K562 (cell line): Measurements from ENCODE around the gene SMIM10L2A.

Experiments
- CBX3 ChIP-seq, 2 experiments: IDR thresholded peaks; 1 replicate in 1 of 2; 2 replicates in 1 of 2; pipeline ENCODE4 v1.6.1; 2012; ENCODE audit warnings: inconsistent platforms in 2 of 2, low read length in 2 of 2, borderline replicate concordance in 1 of 2, control low read depth in 1 of 2
- CTCF ChIP-seq, 3 experiments: IDR thresholded peaks in 2 of 3; conservative IDR thresholded peaks in 1 of 3; 2 replicates each; pipeline ENCODE4 v1.5.1; 2011 to 2012; ENCODE audit warnings: low read length in 3 of 3, mild to moderate bottlenecking in 3 of 3, control low read depth in 2 of 3, improper control_type of control experiment in 1 of 3, inconsistent platforms in 1 of 3, low read depth in 1 of 3, mixed read lengths in 1 of 3, moderate library complexity in 1 of 3; ENCODE audit not compliant: insufficient read depth in 2 of 3
- EP300 ChIP-seq: IDR thresholded peaks from 2 replicates; pipeline ENCODE4 v1.6.1; 2012; ENCODE audit warnings: low read length, improper control_type of control experiment
- EP400 ChIP-seq: fragments of 450-650 bp; IDR thresholded peaks from 2 replicates; pipeline ENCODE4 v1.6.1; 2017; ENCODE audit warnings: antibody characterized with exemption, mild to moderate bottlenecking, moderate library complexity
- FOXK2 ChIP-seq, 2 experiments: fragments of 450-650 bp; IDR thresholded peaks in 1 of 2; conservative IDR thresholded peaks in 1 of 2; 2 replicates each; pipeline ENCODE4 v1.6.1; 2016; ENCODE audit warnings: low read depth in 2 of 2, mild to moderate bottlenecking in 1 of 2
- JUN ChIP-seq, 2 experiments: sonication (generic) in 1 of 2; formaldehyde crosslinking in 1 of 2; IDR thresholded peaks; 2 replicates each; pipeline versions ENCODE4 v1.6.1 to v1.8.0; 2012 to 2022; ENCODE audit warnings: borderline replicate concordance in 2 of 2, mild to moderate bottlenecking in 2 of 2, improper control_type of control experiment in 1 of 2, low read depth in 1 of 2, low read length in 1 of 2, missing genetic modification reagents in 1 of 2
- POLR2A ChIP-seq: fragments of 450-650 bp; conservative IDR thresholded peaks from 2 replicates; pipeline ENCODE4 v1.6.1; 2016
- POLR3G ChIP-seq: IDR thresholded peaks from 2 replicates; pipeline ENCODE4 v1.6.1; 2011; ENCODE audit not compliant: insufficient read length, insufficient replicate concordance; ENCODE audit errors: extremely low read depth
- RAD21 ChIP-seq, 2 experiments: fragments of 250-450 bp in 1 of 2; fragments of 450-650 bp in 1 of 2; sonication (Bioruptor Pico) in 1 of 2; formaldehyde crosslinking in 1 of 2; IDR thresholded peaks in 1 of 2; conservative IDR thresholded peaks in 1 of 2; 2 replicates each; pipeline versions ENCODE4 v1.4.0 to v1.8.0; 2020 to 2022; ENCODE audit warnings: mild to moderate bottlenecking in 2 of 2, moderate library complexity in 1 of 2
- SRF ChIP-seq, 2 experiments: fragments of 250-450, 450-650 bp in 1 of 2; sonication (Bioruptor Pico) in 1 of 2; sonication (generic) in 1 of 2; formaldehyde crosslinking; IDR thresholded peaks; 2 replicates each; pipeline versions ENCODE4 v1.5.0 to v1.5.1; 2020 to 2022; ENCODE audit warnings: mild to moderate bottlenecking in 1 of 2, missing genetic modification reagents in 1 of 2
- ZBTB1 ChIP-seq: sonication (generic); formaldehyde crosslinking; IDR thresholded peaks from 2 replicates; pipeline ENCODE4 v1.8.1; 2023; ENCODE audit warnings: missing genetic modification reagents, low read depth, mild to moderate bottlenecking, borderline replicate concordance
- ZBTB7A ChIP-seq: IDR thresholded peaks from 2 replicates; pipeline ENCODE4 v1.6.1; 2011; ENCODE audit warnings: low read depth, mild to moderate bottlenecking, low read length, moderate library complexity, borderline replicate concordance; ENCODE audit not compliant: control insufficient read depth
- ZNF780A ChIP-seq: fragments of 250-450 bp; sonication (Bioruptor Pico); IDR thresholded peaks from 2 replicates; pipeline ENCODE4 v1.5.0; 2021; ENCODE audit warnings: mild to moderate bottlenecking
- ZNF79 ChIP-seq: fragments of 250-450 bp; sonication (Bioruptor Pico); IDR thresholded peaks from 2 replicates; pipeline ENCODE4 v1.4.0; 2020; ENCODE audit warnings: low read depth, mild to moderate bottlenecking, moderate library complexity

- TF ChIP-seq POLR3G (no peak), ZNF780A (CRISPR knock-in tag) (no peak), SRF (CRISPR knock-in tag; IDR thresholded peaks at IDR 0.05) (no peak), ZBTB7A (no peak), JUN (IDR thresholded peaks at IDR 0.05; ENCODE audit: borderline replicate concordance, low read depth, low read length) (no peak), JUN (CRISPR knock-in tag; IDR thresholded peaks at IDR 0.05; ENCODE audit: borderline replicate concordance) (no peak), POLR2A (no peak), RAD21 (CRISPR knock-in tag; conservative IDR thresholded peaks at IDR 0.05 in 1 of 2, IDR thresholded peaks at IDR 0.05 in 1 of 2) (peak; percentile 63 to 77), CBX3 (IDR thresholded peaks at IDR 0.05; ENCODE audit: borderline replicate concordance in 1 of 2, low read length in 2 of 2) (no peak), EP400 (no peak), EP300 (no peak), CTCF (IDR thresholded peaks at IDR 0.05 in 2 of 3, conservative IDR thresholded peaks at IDR 0.05 in 1 of 3; ENCODE audit: insufficient read depth in 2 of 3, low read depth in 1 of 3, low read length in 3 of 3) (peak; percentile 54 to 67 (median 62)), ZNF79 (CRISPR knock-in tag) (no peak), FOXK2 (conservative IDR thresholded peaks at IDR 0.05 in 1 of 2, IDR thresholded peaks at IDR 0.05 in 1 of 2; ENCODE audit: low read depth in 2 of 2) (no peak), ZBTB1 (CRISPR knock-in tag) (no peak)
Observed at GRCh38 chrX:135477576-135477975, 55.8 kb downstream of the SMIM10L2A start.
